MCF 10A (cell line): ENCODE measurements around the gene METAP1. TPM values are rescaled to one million over a fixed set of nuclear protein-coding genes. Genes with fewer than 3 reads are reported as not detected.
"Not testable (repeated sequence)": the region's sequence is repeated elsewhere in the genome, so short reads cannot be mapped to it uniquely, and the experiment has no call there.

Experiments used
- BruUV-seq: library from RNA; stranded (reverse); fragments of 400-500 nt; replicated peaks from 2 replicates; lab custom pipeline; 2021; lab: Mats Ljungman, UMichigan
- CTCF ChIA-PET: fragments of 300-600 bp; sonication (Branson Sonifier 250); formaldehyde crosslinking; extraction: SDS; loops from one replicate; lab custom pipeline; 2021; ENCODE audit warnings: antibody characterized with exemption, inconsistent platforms; lab: Yijun Ruan, JAX
- POLR2A ChIA-PET: fragments of 300-600, 350-650 bp; sonication (Branson Sonifier 250); formaldehyde crosslinking; extraction: SDS; loops from one replicate; lab custom pipeline; 2020; ENCODE audit warnings: antibody characterized with exemption, inconsistent platforms; lab: Yijun Ruan, JAX
- DNase-seq: peaks from one replicate; pipeline ENCODE4 v3.0.0-alpha.2; 2018; ENCODE audit not compliant: unreplicated experiment
- H3K27ac Mint-ChIP-seq: one replicate; pipeline ENCODE4 v1.8.0; 2022; ENCODE audit warnings: mild to moderate bottlenecking, low read depth, mixed read lengths; ENCODE audit not compliant: unreplicated experiment
- H3K27me3 Mint-ChIP-seq: one replicate; pipeline ENCODE4 v1.8.0; 2022; ENCODE audit warnings: mixed read lengths; ENCODE audit not compliant: insufficient read depth, unreplicated experiment
- H3K36me3 Mint-ChIP-seq: one replicate; pipeline ENCODE4 v1.8.0; 2022; ENCODE audit warnings: mild to moderate bottlenecking, moderate library complexity, mixed read lengths; ENCODE audit not compliant: insufficient read depth, unreplicated experiment
- H3K4me1 Mint-ChIP-seq: one replicate; pipeline ENCODE4 v1.8.0; 2022; ENCODE audit warnings: mixed read lengths; ENCODE audit not compliant: insufficient read depth, unreplicated experiment
- H3K4me3 Mint-ChIP-seq: one replicate; pipeline ENCODE4 v1.8.0; 2022; ENCODE audit warnings: mild to moderate bottlenecking, moderate library complexity, mixed read lengths; ENCODE audit not compliant: unreplicated experiment
- H3K9me3 Mint-ChIP-seq: one replicate; pipeline ENCODE4 v1.8.0; 2022; ENCODE audit warnings: mixed read lengths; ENCODE audit not compliant: unreplicated experiment
- intact Hi-C: fragments of 100-400 bp; cut with micrococcal nuclease; formaldehyde crosslinking; loops from 2 replicates; pipeline ENCODE4 v1.14.1; 2022
- total RNA-seq: library from RNA; stranded (reverse); gene quantifications from 2 replicates; pipeline ENCODE4 v1.2.3, GENCODE V29; 2022
- TF ChIP-seq, protein P1 (sequence below): fragments of 200-600 bp; IDR thresholded peaks from one replicate; pipeline ENCODE4 v1.8.0; 2022; ENCODE audit warnings: antibody characterized with exemption, mild to moderate bottlenecking; ENCODE audit not compliant: unreplicated experiment

Gene METAP1
- total RNA-seq, 1 experiment from 2014 or later, result 61.4 TPM

DNA sequence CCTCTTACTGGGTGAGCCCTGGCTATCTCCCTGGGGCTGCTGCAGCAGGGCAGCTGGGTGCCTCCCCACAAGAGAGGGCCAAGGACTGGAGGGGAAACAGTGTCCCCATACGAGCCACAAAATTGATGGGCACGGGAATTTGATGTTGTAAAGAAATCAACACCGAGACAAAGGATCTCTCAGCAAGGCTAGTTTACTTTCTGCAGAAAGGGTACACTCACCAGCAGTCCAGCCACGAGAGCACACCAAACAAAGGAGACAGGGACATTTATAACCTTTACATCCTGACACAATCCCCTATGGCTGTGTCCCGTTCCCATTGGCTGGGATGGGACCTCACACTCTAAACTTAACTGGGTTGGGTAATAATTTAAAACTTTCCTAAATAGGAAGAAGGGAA lies 25.9 kb downstream of the METAP1 start:
- H3K4me3 Mint-ChIP-seq, result no peak overlapping the region
- no peak overlapping the region for H3K27ac Mint-ChIP-seq
- no peak for DNase-seq
- H3K36me3 Mint-ChIP-seq, result no peaks in the 10 kb centered on the region
- peaks cover 20% of the 10 kb centered on the region for H3K4me1 Mint-ChIP-seq
- H3K9me3 Mint-ChIP-seq, result peaks cover 22% of the 10 kb centered on the region
- no peaks in the 10 kb centered on the region for H3K27me3 Mint-ChIP-seq
- ChIA-PET CTCF (no interaction called here), POLR2A (no interaction called here)
- TF ChIP-seq, protein P1, sequence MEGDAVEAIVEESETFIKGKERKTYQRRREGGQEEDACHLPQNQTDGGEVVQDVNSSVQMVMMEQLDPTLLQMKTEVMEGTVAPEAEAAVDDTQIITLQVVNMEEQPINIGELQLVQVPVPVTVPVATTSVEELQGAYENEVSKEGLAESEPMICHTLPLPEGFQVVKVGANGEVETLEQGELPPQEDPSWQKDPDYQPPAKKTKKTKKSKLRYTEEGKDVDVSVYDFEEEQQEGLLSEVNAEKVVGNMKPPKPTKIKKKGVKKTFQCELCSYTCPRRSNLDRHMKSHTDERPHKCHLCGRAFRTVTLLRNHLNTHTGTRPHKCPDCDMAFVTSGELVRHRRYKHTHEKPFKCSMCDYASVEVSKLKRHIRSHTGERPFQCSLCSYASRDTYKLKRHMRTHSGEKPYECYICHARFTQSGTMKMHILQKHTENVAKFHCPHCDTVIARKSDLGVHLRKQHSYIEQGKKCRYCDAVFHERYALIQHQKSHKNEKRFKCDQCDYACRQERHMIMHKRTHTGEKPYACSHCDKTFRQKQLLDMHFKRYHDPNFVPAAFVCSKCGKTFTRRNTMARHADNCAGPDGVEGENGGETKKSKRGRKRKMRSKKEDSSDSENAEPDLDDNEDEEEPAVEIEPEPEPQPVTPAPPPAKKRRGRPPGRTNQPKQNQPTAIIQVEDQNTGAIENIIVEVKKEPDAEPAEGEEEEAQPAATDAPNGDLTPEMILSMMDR, result no peak
- BruUV-seq, result no TSS peak
- intact Hi-C loops, result no loop called here

DNA sequence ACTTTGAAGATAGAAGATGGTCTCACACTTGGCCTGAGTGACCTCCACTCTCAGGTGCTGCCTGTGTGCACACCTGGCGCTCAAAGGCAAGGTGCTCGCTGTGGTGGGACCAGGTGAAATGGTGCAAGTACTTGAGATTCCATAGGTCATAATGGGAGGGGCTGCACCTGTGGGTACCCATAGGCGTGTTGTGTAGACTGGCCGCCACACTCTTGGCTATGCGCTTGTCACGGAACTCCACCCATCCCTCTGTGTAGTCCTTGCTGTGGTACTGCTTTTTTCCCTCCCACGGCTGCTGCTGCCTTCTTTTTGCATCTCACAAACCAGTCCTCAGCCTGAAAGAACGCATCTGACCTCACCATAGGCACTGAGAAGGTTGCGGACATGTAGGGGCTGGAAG lies 27.0 kb downstream of the METAP1 start:
- Mint-ChIP-seq H3K27me3 (no peaks in the 10 kb centered on the region), H3K36me3 (no peaks in the 10 kb centered on the region), H3K27ac (no peak overlapping the region), H3K9me3 (peaks cover 22% of the 10 kb centered on the region), H3K4me1 (peaks cover 22% of the 10 kb centered on the region), H3K4me3 (no peak overlapping the region)
- BruUV-seq, result no TSS peak
- CTCF ChIA-PET, result no interaction called here
- no peak for DNase-seq
- intact Hi-C loops, result no loop called here
- TF ChIP-seq, protein P1, result no peak
- POLR2A ChIA-PET, result interaction anchor here (1.4 kb wide), 1 partner anchor 11 kb away, joined by 3 read pairs; no protein-coding TSS in a partner anchor

DNA sequence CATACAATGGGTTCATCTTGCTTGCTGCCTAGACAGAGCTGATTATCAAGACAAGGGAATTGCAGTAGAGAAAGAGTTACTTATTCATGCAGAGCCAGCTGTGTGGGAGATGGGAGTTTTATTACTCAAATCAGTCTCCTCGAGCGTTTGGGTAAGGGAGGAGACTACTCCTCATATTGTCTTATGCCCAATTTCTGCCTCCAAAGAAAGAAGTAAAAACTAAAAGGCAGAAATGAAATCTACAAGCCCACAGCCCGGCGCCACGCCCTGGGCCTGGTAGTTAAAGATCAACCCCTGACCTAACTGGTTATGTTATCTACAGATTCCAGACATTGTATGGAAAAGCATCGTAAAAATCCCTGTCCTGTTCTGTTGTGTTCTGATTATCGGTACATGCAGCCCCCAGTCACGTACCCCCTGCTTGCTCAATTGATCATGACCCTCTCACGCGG lies 28.3 kb downstream of the METAP1 start:
- peaks cover 22% of the 10 kb centered on the region for H3K9me3 Mint-ChIP-seq
- intact Hi-C loops, result not testable (repeated sequence)

DNA sequence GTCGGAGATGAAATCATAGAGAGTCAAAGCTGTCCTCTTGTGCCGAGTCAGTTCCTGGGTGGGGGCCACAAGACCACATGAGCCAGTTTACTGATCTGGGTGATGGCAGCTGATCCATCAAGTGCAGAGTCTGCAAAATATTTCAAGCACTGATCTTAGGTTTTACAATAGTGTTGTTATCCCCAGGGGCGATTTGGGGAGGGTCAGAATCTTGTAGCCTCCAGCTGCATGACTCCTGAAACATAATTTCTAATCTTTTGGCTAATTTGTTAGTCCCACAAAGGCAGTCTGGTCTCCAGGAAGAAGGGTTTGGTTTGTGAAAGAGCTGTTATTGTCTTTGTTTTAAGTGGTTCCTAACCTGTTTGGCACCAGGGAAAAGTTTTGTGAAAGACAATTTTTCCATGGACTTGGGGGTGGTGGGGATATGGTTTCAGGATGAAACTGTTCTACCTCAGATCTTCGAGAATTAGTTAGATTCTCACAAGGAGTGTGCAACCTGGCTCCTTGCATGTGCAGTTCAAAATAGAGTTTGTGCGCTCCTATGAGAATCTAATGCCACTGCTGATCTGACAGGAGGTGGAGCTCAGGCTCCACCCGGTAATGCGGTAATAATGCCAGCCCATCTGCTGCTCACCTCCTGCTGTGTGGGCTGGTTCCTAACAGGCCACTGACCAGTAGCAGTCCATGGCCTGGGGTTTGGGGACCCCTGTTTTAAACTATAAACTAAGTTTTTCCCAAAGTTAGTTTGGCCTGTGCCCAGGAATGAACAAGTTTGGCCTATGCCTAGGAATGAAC lies 29.2 kb downstream of the METAP1 start:
- no peak overlapping the region for H3K27ac Mint-ChIP-seq
- intact Hi-C loops, result loop anchor here (1.0 kb wide), 1 partner anchor 32 kb away; no protein-coding TSS in a partner anchor
- TF ChIP-seq, protein P1, result no peak
- no peak overlapping the region for H3K4me3 Mint-ChIP-seq
- POLR2A ChIA-PET, result interaction anchor here (1.1 kb wide), 1 partner anchor 29 kb away, joined by 3 read pairs; the partner anchor contains the start of gene METAP1
- CTCF ChIA-PET, result interaction anchor here (0.5 to 1.5 kb wide), 3 partner anchors 11 to 31 kb away, joined by 3 to 6 read pairs (median 3); no protein-coding TSS in a partner anchor
- H3K36me3 Mint-ChIP-seq, result no peaks in the 10 kb centered on the region
- H3K9me3 Mint-ChIP-seq, result peaks cover 16% of the 10 kb centered on the region
- BruUV-seq, result no TSS peak
- DNase-seq, result no peak
- peaks cover 27% of the 10 kb centered on the region for H3K4me1 Mint-ChIP-seq
- no peaks in the 10 kb centered on the region for H3K27me3 Mint-ChIP-seq

More for the DNA sequence above, 28.3 kb downstream of the METAP1 start:
- not testable (repeated sequence) for H3K27ac Mint-ChIP-seq, DNase-seq, H3K4me3 Mint-ChIP-seq, H3K27me3 Mint-ChIP-seq, H3K36me3 Mint-ChIP-seq, BruUV-seq
- ChIA-PET POLR2A (interaction anchor here (1.4 kb wide), 1 partner anchor 10 kb away, joined by 3 read pairs; no protein-coding TSS in a partner anchor), CTCF (interaction anchor here (1.5 kb wide), 1 partner anchor 32 kb away, joined by 6 read pairs; no protein-coding TSS in a partner anchor)
- H3K4me1 Mint-ChIP-seq, result peaks cover 27% of the 10 kb centered on the region
